ENCODE measurements around the gene C7orf25.
"Not testable (repeated sequence)": the region's sequence is repeated elsewhere in the genome, so short reads cannot be mapped to it uniquely, and the experiment has no call there.

DNA sequence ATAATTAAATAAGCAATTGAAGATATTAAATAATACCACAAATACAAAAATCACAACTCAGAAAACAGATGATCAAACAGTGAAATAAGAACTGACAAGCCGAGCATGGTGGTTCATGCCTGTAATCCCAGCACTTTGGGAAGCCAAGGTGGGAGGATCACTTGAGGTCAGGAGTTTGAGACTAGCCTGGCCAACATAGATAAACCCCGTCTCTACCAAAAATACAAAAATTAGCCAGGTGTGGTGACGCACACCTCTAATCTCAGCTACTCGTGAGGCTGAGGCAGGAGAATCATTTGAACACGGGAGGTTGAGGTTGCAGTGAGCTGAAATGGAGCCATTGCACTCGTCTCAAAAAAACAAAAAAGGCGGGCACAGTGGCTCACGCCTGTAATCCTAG, 26.7 kb downstream of the C7orf25 start:
- not testable (repeated sequence) for TF ChIP-seq CTCF (IDR thresholded peaks at IDR 0.05; ENCODE audit: low read depth, low read length); EZH2phosphoT487 (IDR thresholded peaks at IDR 0.05; ENCODE audit: low read depth)

Data from OCI-LY3 (cell line).